Adrenal gland (tissue), 5 donors: ENCODE results near the gene PTRHD1.

Experiments
- CTCF ChIP-seq, 6 experiments: fragments of 450-650 bp in 4 of 6; fragments of 200-600 bp in 2 of 6; sonication (generic) in 1 of 6; IDR thresholded peaks; 1 replicate in 5 of 6; 2 replicates in 1 of 6; pipeline versions ENCODE4 v1.5.1 to v1.8.0; 2016 to 2021; ENCODE audit warnings: antibody characterized with exemption in 6 of 6, mild to moderate bottlenecking in 2 of 6, moderate library complexity in 1 of 6
- POLR2A ChIP-seq, 2 donors: fragments of 450-650 bp; IDR thresholded peaks; one replicate each; pipeline ENCODE4 v1.6.1; 2017; ENCODE audit warnings: antibody characterized with exemption in 2 of 2, mild to moderate bottlenecking in 2 of 2, moderate library complexity in 1 of 2
- donor health status: DM: no; HTN: no; CAD: no.

- no peak for TF ChIP-seq POLR2A (IDR thresholded peaks at IDR 0.05)
- TF ChIP-seq CTCF (IDR thresholded peaks at IDR 0.05), result no peak
Observed at GRCh38 chr2:24832521-24832920, 39.3 kb upstream of the PTRHD1 start.
